HG02870 (cell line): ENCODE measurements around the gene S100A16.

Experiments used
- ATAC-seq: cut with Tn5 transposase; IDR thresholded peaks from one replicate; pipeline ENCODE4 v1.9.1; 2021; ENCODE audit warnings: mild to moderate bottlenecking, moderate library complexity; ENCODE audit not compliant: unreplicated experiment

Gene S100A16

GRCh38 chr1:153616144-153616916, 3.4 kb upstream of the S100A16 start, which contains the start of gene S100A14:
Gene S100A14 (minus strand): TSS chr1:153616325. CDS start chr1:153615858, 467 bp downstream.
- ATAC-seq, result no peak

- ATAC-seq, result no peak
These were observed 2.5 kb upstream of the S100A16 start for GRCh38 chr1:153615406-153615805.

GRCh38 chr1:153614906-153615305, 2.0 kb upstream of the S100A16 start:
- ATAC-seq, result no peak

GRCh38 chr1:153614189-153614900, 1.4 kb upstream of the S100A16 start:
- no peak for ATAC-seq

- ATAC-seq, result no peak
These were observed 469 bp upstream of the S100A16 start for GRCh38 chr1:153613406-153613805.

- ATAC-seq, result no peak
These were observed 704 bp downstream of the S100A16 start for GRCh38 chr1:153612111-153612754.

GRCh38 chr1:153611356-153611755, 1.6 kb downstream of the S100A16 start:
- ATAC-seq, result no peak

GRCh38 chr1:153610811-153611301, 2.1 kb downstream of the S100A16 start:
- no peak for ATAC-seq

- no peak for ATAC-seq
These were observed 2.6 kb downstream of the S100A16 start for GRCh38 chr1:153610334-153610733.

- no peak for ATAC-seq
These were observed 3.4 kb downstream of the S100A16 start for GRCh38 chr1:153609585-153609907.

GRCh38 chr1:153608742-153609584, 4.0 kb downstream of the S100A16 start:
- no peak for ATAC-seq

- no peak for ATAC-seq
These were observed 4.8 kb downstream of the S100A16 start for GRCh38 chr1:153608089-153608682.

GRCh38 chr1:153607381-153607780, 5.6 kb downstream of the S100A16 start:
- no peak for ATAC-seq

- ATAC-seq, result no peak
These were observed 6.7 kb downstream of the S100A16 start for GRCh38 chr1:153606194-153606593.

GRCh38 chr1:153602749-153603148, 10.2 kb downstream of the S100A16 start:
- no peak for ATAC-seq

- ATAC-seq, result no peak
These were observed 13.1 kb downstream of the S100A16 start for GRCh38 chr1:153599847-153600246.

- ATAC-seq, result peak; percentile 95
These were observed 14.4 kb downstream of the S100A16 start for GRCh38 chr1:153598309-153599172.

- ATAC-seq, result no peak
These were observed 15.7 kb downstream of the S100A16 start for GRCh38 chr1:153597206-153597605.

- no peak for ATAC-seq
These were observed 20.2 kb downstream of the S100A16 start for GRCh38 chr1:153592748-153593147.
